Activated T-helper 2 cell treated with anti-CD3 and anti-CD28 coated beads, Interferon-gamma antibody, Interleukin-2, Interleukin-4, amounts not matched to agents 10 μg/mL and 5 μg/mL and 100 μg/mL, durations not matched to agents 14 hours and 24 hours and 36 hours (primary cell): ENCODE data around the gene RGS12. TPM values are rescaled to one million over a fixed set of nuclear protein-coding genes. Genes with fewer than 3 reads are reported as not detected.

ENCODE experiments used
- DNase-seq: peaks from one replicate; pipeline ENCODE4 v3.0.0; 2021; ENCODE audit warnings: low spot score
- H3K27ac Mint-ChIP-seq: one replicate; pipeline ENCODE4 v1.8.0; 2021; ENCODE audit warnings: mixed read lengths
- H3K27me3 Mint-ChIP-seq: one replicate; pipeline ENCODE4 v1.8.0; 2021; ENCODE audit warnings: low read depth, mixed read lengths
- H3K36me3 Mint-ChIP-seq: one replicate; pipeline ENCODE4 v1.8.0; 2021; ENCODE audit warnings: low read depth, mixed read lengths
- H3K4me1 Mint-ChIP-seq: one replicate; pipeline ENCODE4 v1.8.0; 2021; ENCODE audit warnings: low read depth, mixed read lengths
- H3K4me3 Mint-ChIP-seq: one replicate; pipeline ENCODE4 v1.8.0; 2021; ENCODE audit warnings: low read depth, mild to moderate bottlenecking, moderate library complexity, mixed read lengths
- H3K9me3 Mint-ChIP-seq: one replicate; pipeline ENCODE4 v1.8.0; 2021; ENCODE audit warnings: mixed read lengths
- intact Hi-C: fragments of 100-400 bp; cut with micrococcal nuclease; formaldehyde crosslinking; loops from one replicate; pipeline ENCODE4 v1.15.1; 2023
- total RNA-seq: library from RNA; stranded (reverse); gene quantifications from 2 replicates; pipeline ENCODE4 v1.2.3, GENCODE V29; 2022

RGS12 gene
- total RNA-seq, 1 donor from 2014 or later: 7.0 TPM

- no peak for DNase-seq
- H3K4me3 Mint-ChIP-seq: no peak overlapping the region
- H3K27ac Mint-ChIP-seq: no peak overlapping the region
- H3K4me1 Mint-ChIP-seq: peaks cover 7% of the 10 kb centered on the region
- H3K27me3 Mint-ChIP-seq: peaks cover 17% of the 10 kb centered on the region
- no peaks in the 10 kb centered on the region for H3K36me3 Mint-ChIP-seq
- intact Hi-C loops: no loop called here
- no peaks in the 10 kb centered on the region for H3K9me3 Mint-ChIP-seq
Measured at GRCh38 chr4:3280466-3280865, 12.4 kb upstream of the RGS12 start.

- H3K36me3 Mint-ChIP-seq: no peaks in the 10 kb centered on the region
- H3K4me3 Mint-ChIP-seq: no peak overlapping the region
- H3K9me3 Mint-ChIP-seq: no peaks in the 10 kb centered on the region
- H3K4me1 Mint-ChIP-seq: no peaks in the 10 kb centered on the region
- intact Hi-C loops: no loop called here
- H3K27ac Mint-ChIP-seq: no peak overlapping the region
- no peak for DNase-seq
- peaks cover 18% of the 10 kb centered on the region for H3K27me3 Mint-ChIP-seq
Measured at GRCh38 chr4:3283483-3283882, 9.3 kb upstream of the RGS12 start.

GRCh38 chr4:3283916-3284315, 8.9 kb upstream of the RGS12 start:
- no peak for DNase-seq
- Mint-ChIP-seq H3K36me3 (no peaks in the 10 kb centered on the region), H3K4me3 (no peak overlapping the region), H3K27me3 (peaks cover 17% of the 10 kb centered on the region), H3K27ac (no peak overlapping the region), H3K4me1 (no peaks in the 10 kb centered on the region), H3K9me3 (no peaks in the 10 kb centered on the region)
- intact Hi-C loops: no loop called here

DNA sequence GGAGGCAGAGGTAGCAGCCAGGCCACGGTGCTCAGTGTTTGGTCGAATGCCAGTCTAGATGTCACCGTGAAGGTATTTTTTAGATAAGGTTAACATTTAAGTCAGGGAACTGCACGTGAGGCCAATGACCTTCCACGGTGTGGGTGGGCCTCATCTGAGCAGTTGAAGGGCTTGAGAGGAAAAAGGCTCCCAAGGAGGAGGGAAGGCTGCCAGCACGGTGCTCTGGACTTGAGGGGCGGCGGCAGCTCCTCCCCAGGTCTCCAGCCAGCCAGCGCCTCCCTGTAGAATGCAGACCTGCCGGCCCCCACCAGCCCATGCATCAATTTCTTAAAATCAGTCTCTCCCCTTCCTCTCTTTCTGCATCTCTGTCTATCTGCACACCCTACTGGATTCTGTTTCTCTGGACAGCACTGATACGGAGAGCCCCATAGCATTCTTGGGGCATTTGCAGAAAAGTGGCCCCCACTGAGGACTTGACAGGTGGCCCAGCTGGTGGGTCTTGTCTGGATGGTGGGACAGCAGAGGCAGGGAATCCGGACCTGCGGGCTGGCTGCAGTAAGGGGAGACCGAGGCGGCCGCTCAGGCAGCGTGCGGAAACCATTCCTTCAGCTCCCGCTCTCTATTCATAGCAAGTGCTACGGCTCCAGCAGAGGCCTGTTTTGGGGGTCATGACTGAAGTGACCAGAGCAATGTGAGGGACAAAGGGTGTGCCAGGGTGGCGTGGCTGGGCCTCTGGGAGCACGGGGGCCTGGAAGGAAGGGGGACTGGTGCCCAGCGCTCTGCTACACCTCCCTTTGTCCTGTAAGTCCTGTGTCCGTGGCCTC, 7.9 kb upstream of the RGS12 start:
- no peaks in the 10 kb centered on the region for H3K4me1 Mint-ChIP-seq
- no peak overlapping the region for H3K27ac Mint-ChIP-seq
- peaks cover 20% of the 10 kb centered on the region for H3K27me3 Mint-ChIP-seq
- H3K36me3 Mint-ChIP-seq: no peaks in the 10 kb centered on the region
- intact Hi-C loops: no loop called here
- H3K9me3 Mint-ChIP-seq: no peaks in the 10 kb centered on the region
- no peak for DNase-seq
- H3K4me3 Mint-ChIP-seq: no peak overlapping the region

GRCh38 chr4:3285558-3286334, 7.1 kb upstream of the RGS12 start:
- no peaks in the 10 kb centered on the region for H3K9me3 Mint-ChIP-seq
- no peaks in the 10 kb centered on the region for H3K4me1 Mint-ChIP-seq
- H3K27ac Mint-ChIP-seq: no peak overlapping the region
- intact Hi-C loops: no loop called here
- DNase-seq: no peak
- no peak overlapping the region for H3K4me3 Mint-ChIP-seq
- H3K36me3 Mint-ChIP-seq: no peaks in the 10 kb centered on the region
- peaks cover 28% of the 10 kb centered on the region for H3K27me3 Mint-ChIP-seq

DNA sequence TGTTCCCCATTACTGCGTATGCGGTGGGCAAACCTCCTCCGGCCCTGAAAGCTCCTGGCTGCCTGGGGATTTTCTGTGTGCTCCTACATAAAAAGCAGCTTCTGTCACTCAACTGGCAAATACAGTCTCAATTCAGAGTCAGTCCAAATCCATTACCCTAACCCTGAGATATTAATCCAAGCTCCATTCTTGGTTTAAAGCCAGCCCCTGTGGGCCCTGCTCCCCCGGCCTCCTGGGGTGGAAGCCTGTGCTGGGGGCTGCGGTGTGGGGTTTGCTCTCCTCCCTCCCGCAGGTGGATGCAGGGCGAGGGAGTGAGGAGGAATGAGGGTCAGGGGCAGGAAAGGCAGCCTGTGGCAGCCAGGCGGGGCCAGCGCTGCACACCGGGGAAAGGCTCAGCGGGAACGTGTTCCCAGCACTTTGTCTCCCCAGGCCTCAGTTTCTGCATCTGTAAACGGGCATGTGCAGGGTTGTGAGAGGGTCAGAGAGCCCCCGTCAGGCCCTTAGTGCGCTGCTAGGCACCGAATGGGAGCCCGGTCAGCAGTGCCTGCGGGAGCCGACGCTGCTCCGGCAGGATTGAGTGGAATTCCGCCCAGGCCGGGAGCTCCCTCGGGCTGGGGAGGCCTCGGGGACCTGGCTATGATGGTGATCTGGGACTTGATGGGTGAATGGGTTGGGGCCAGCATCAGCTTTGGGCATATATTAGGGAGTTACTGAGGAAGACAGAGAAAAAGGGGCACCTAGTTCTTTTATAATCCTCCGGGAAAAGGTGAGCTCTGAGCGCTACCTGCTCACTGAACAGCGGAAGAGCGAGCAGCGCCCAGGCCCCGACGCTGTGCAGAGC, 6.3 kb upstream of the RGS12 start:
- DNase-seq: no peak
- intact Hi-C loops: no loop called here
- peaks cover 35% of the 10 kb centered on the region for H3K27me3 Mint-ChIP-seq
- no peaks in the 10 kb centered on the region for H3K36me3 Mint-ChIP-seq
- H3K9me3 Mint-ChIP-seq: no peaks in the 10 kb centered on the region
- H3K4me1 Mint-ChIP-seq: peaks cover 2% of the 10 kb centered on the region
- no peak overlapping the region for H3K27ac Mint-ChIP-seq
- H3K4me3 Mint-ChIP-seq: no peak overlapping the region

- H3K4me1 Mint-ChIP-seq: peaks cover 5% of the 10 kb centered on the region
- H3K27ac Mint-ChIP-seq: no peak overlapping the region
- no peaks in the 10 kb centered on the region for H3K36me3 Mint-ChIP-seq
- peaks cover 39% of the 10 kb centered on the region for H3K27me3 Mint-ChIP-seq
- H3K9me3 Mint-ChIP-seq: no peaks in the 10 kb centered on the region
- intact Hi-C loops: no loop called here
- no peak for DNase-seq
- H3K4me3 Mint-ChIP-seq: no peak overlapping the region
Measured at GRCh38 chr4:3287271-3287971, 5.4 kb upstream of the RGS12 start.

DNA sequence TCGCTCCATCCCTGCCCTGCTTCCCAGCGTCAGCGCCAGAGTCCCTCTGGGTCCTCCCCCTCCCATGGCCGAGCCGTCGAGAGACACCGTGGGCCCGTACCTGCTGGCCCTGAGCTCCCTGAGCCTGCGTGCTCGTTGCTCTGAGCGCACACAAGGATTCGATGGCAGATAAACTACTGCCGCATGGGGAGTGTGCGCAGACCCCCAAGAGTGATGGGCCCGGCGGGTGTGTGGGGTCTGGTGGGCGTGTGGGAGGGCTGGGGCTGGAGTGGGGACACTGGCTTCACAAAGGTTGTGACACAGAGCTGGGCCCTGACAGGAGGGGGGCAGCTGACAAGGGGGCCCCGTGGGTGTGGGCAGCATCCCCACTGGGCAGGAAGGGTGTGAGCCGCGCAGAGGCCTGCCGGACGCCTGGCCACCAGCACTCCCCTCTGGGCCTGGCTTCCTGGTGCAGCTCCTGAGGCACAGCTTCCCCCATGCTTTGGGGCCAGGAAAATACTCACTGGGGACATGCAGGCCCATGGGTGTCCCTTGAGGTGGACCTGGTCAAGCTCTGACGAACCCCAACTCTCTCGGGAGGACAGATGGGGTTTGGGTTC, 4.8 kb upstream of the RGS12 start:
- intact Hi-C loops: no loop called here
- H3K9me3 Mint-ChIP-seq: no peaks in the 10 kb centered on the region
- H3K36me3 Mint-ChIP-seq: no peaks in the 10 kb centered on the region
- no peak for DNase-seq
- H3K4me1 Mint-ChIP-seq: peaks cover 5% of the 10 kb centered on the region
- no peak overlapping the region for H3K27ac Mint-ChIP-seq
- H3K4me3 Mint-ChIP-seq: no peak overlapping the region
- H3K27me3 Mint-ChIP-seq: peaks cover 35% of the 10 kb centered on the region

DNA sequence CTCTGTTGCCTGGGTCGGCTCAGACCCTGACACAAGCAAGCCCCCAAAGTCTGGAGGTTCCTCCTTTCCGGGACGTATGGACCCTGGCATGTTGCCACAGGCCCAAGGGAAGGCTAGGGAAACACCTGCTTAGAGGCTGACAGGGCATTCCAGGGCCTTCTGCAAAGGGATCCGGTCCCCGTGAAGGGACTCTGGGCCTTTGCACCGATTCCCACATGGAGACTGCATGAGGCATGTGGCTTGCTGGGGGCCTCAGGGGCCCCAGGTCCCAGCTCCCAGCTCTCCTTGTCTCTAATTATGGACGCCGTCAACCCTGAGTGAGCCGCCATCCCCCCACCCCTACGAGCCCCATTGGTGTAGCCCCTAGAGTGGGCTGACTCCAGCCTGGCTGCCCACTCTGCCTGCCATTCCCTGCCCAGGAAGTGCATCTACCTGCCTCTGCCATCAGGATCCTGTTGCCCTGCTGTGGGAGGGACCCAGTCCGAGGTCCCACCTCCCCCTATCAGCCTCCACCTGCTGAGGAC, 4.2 kb upstream of the RGS12 start:
- intact Hi-C loops: no loop called here
- no peaks in the 10 kb centered on the region for H3K36me3 Mint-ChIP-seq
- H3K4me3 Mint-ChIP-seq: no peak overlapping the region
- H3K27me3 Mint-ChIP-seq: peaks cover 35% of the 10 kb centered on the region
- H3K4me1 Mint-ChIP-seq: peaks cover 8% of the 10 kb centered on the region
- no peak overlapping the region for H3K27ac Mint-ChIP-seq
- no peak for DNase-seq
- H3K9me3 Mint-ChIP-seq: no peaks in the 10 kb centered on the region

DNA sequence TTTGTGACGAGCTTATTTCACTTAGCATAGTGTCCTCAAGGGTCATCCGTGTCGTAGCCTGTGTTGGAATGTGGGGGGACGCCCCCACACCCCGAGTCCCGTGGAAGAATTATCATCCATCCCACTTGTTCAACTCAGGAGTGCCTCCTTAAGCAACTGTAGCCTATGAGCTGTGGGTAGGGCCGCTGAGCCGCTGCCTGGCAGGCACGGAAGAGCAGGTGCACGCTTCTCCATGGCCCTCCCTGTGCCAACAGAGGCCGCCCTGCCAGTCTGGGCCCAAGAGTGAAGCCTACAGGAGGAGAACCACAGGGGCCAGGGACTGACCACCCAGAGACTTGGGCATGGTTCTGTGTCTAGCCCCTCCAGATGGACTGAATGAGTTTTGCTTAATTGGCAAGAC, 2.3 kb upstream of the RGS12 start:
- H3K4me3 Mint-ChIP-seq: peak overlapping the region; percentile 1
- no peak overlapping the region for H3K27ac Mint-ChIP-seq

GRCh38 chr4:3290889-3291321, 1.9 kb upstream of the RGS12 start:
- no peak overlapping the region for H3K27ac Mint-ChIP-seq
- peaks cover 10% of the 10 kb centered on the region for H3K4me1 Mint-ChIP-seq
- H3K9me3 Mint-ChIP-seq: no peaks in the 10 kb centered on the region
- no peak for DNase-seq
- intact Hi-C loops: loop anchor here (5.0 to 10.0 kb wide), 3 partner anchors 89 to 1029 kb away; partner anchors contain the start of genes CFAP99, MXD4 and ZFYVE28
- peaks cover 35% of the 10 kb centered on the region for H3K27me3 Mint-ChIP-seq
- H3K36me3 Mint-ChIP-seq: no peaks in the 10 kb centered on the region
- H3K4me3 Mint-ChIP-seq: peak overlapping the region; percentile 1

More for the DNA sequence above, 2.3 kb upstream of the RGS12 start:
- DNase-seq: no peak
- H3K36me3 Mint-ChIP-seq: no peaks in the 10 kb centered on the region
- no peaks in the 10 kb centered on the region for H3K9me3 Mint-ChIP-seq
- peaks cover 35% of the 10 kb centered on the region for H3K27me3 Mint-ChIP-seq
- intact Hi-C loops: loop anchor here (5.0 to 10.0 kb wide), 3 partner anchors 88 to 1028 kb away; partner anchors contain the start of genes CFAP99, MXD4 and ZFYVE28
- peaks cover 10% of the 10 kb centered on the region for H3K4me1 Mint-ChIP-seq
